GM12878 (cell line): ENCODE measurements around the gene MPC1L.

Experiments used
- BCL11A ChIP-seq: IDR thresholded peaks from 2 replicates; pipeline ENCODE4 v1.6.1; 2011; ENCODE audit warnings: low read depth, low read length
- CEBPB ChIP-seq, 2 experiments: fragments of 150-350 bp in 1 of 2; IDR thresholded peaks; 2 replicates each; pipeline ENCODE4 v1.6.1; 2012 to 2014; ENCODE audit warnings: low read depth in 2 of 2, low read length in 2 of 2, borderline replicate concordance in 1 of 2, inconsistent platforms in 1 of 2
- EZH2 ChIP-seq: IDR thresholded peaks from 2 replicates; pipeline ENCODE4 v1.6.1; 2012; ENCODE audit warnings: low read depth, mild to moderate bottlenecking, control low read depth, inconsistent platforms, low read length, borderline replicate concordance; ENCODE audit not compliant: control insufficient read depth
- GABPA ChIP-seq: IDR thresholded peaks from 2 replicates; pipeline ENCODE4 v1.6.1; 2014; ENCODE audit warnings: antibody characterized with exemption, low read depth, mild to moderate bottlenecking, inconsistent platforms
- IKZF1 ChIP-seq: fragments of 450-650 bp; conservative IDR thresholded peaks from 2 replicates; pipeline ENCODE4 v1.6.1; 2017; ENCODE audit warnings: antibody characterized with exemption, mild to moderate bottlenecking
- MAX ChIP-seq: IDR thresholded peaks from 2 replicates; pipeline ENCODE4 v1.6.1; 2012; ENCODE audit warnings: low read depth, low read length, improper control_type of control experiment
- NFYA ChIP-seq: IDR thresholded peaks from 2 replicates; pipeline ENCODE4 v1.6.1; 2011; ENCODE audit warnings: low read depth, mild to moderate bottlenecking, low read length, improper control_type of control experiment, borderline replicate concordance
- PAX8 ChIP-seq: fragments of 450-650 bp; IDR thresholded peaks from 2 replicates; pipeline ENCODE4 v1.6.1; 2017; ENCODE audit warnings: mild to moderate bottlenecking, moderate library complexity
- POLR2A ChIP-seq: IDR thresholded peaks from 2 replicates; pipeline ENCODE4 v1.6.1; 2011; ENCODE audit warnings: low read depth, mild to moderate bottlenecking, low read length
- REST ChIP-seq: IDR thresholded peaks from 2 replicates; pipeline ENCODE4 v1.6.1; 2012; ENCODE audit warnings: mild to moderate bottlenecking, low read depth, low read length
- TCF12 ChIP-seq: IDR thresholded peaks from 2 replicates; pipeline ENCODE4 v1.6.1; 2011; ENCODE audit warnings: low read depth, mild to moderate bottlenecking, low read length
- TCF7 ChIP-seq: IDR thresholded peaks from 2 replicates; pipeline ENCODE4 v1.6.1; 2014; ENCODE audit warnings: antibody characterized with exemption, borderline replicate concordance
- ZNF207 ChIP-seq: fragments of 450-650 bp; IDR thresholded peaks from 2 replicates; pipeline ENCODE4 v1.6.1; 2014; ENCODE audit warnings: antibody characterized with exemption, mild to moderate bottlenecking, borderline replicate concordance
- TF ChIP-seq, protein P1 (sequence below), 3 experiments: IDR thresholded peaks in 2 of 3; conservative IDR thresholded peaks in 1 of 3; 2 replicates each; pipeline ENCODE4 v1.5.1; 2011; ENCODE audit warnings: low read depth in 3 of 3, low read length in 3 of 3, mild to moderate bottlenecking in 3 of 3, control low read depth in 2 of 3, moderate library complexity in 2 of 3, inconsistent platforms in 1 of 3, mixed read lengths in 1 of 3; ENCODE audit not compliant: control insufficient read depth in 2 of 3, insufficient read depth in 1 of 3; ENCODE audit errors: extremely low read depth in 1 of 3

- TF ChIP-seq POLR2A (no peak), MAX (no peak), REST (no peak), BCL11A (no peak), ZNF207 (no peak), GABPA (no peak), IKZF1 (no peak), NFYA (no peak), CEBPB (IDR thresholded peaks at IDR 0.05; ENCODE audit: borderline replicate concordance in 1 of 2, low read depth in 2 of 2, low read length in 2 of 2) (no peak), PAX8 (no peak), TCF7 (no peak), EZH2 (no peak), TCF12 (no peak)
- TF ChIP-seq, protein P1, sequence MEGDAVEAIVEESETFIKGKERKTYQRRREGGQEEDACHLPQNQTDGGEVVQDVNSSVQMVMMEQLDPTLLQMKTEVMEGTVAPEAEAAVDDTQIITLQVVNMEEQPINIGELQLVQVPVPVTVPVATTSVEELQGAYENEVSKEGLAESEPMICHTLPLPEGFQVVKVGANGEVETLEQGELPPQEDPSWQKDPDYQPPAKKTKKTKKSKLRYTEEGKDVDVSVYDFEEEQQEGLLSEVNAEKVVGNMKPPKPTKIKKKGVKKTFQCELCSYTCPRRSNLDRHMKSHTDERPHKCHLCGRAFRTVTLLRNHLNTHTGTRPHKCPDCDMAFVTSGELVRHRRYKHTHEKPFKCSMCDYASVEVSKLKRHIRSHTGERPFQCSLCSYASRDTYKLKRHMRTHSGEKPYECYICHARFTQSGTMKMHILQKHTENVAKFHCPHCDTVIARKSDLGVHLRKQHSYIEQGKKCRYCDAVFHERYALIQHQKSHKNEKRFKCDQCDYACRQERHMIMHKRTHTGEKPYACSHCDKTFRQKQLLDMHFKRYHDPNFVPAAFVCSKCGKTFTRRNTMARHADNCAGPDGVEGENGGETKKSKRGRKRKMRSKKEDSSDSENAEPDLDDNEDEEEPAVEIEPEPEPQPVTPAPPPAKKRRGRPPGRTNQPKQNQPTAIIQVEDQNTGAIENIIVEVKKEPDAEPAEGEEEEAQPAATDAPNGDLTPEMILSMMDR (IDR thresholded peaks at IDR 0.05 in 2 of 3, conservative IDR thresholded peaks at IDR 0.05 in 1 of 3; ENCODE audit: control insufficient read depth in 2 of 3, extremely low read depth in 1 of 3, insufficient read depth in 1 of 3, low read depth in 3 of 3, low read length in 3 of 3), result no peak
These were observed 20.9 kb downstream of the MPC1L start for GRCh38 chrX:40644176-40644575.
